ENCODE measurements around the gene TBC1D5.
"Not testable (repeated sequence)": the region's sequence is repeated elsewhere in the genome, so short reads cannot be mapped to it uniquely, and the experiment has no call there.

Gene TBC1D5

DNA sequence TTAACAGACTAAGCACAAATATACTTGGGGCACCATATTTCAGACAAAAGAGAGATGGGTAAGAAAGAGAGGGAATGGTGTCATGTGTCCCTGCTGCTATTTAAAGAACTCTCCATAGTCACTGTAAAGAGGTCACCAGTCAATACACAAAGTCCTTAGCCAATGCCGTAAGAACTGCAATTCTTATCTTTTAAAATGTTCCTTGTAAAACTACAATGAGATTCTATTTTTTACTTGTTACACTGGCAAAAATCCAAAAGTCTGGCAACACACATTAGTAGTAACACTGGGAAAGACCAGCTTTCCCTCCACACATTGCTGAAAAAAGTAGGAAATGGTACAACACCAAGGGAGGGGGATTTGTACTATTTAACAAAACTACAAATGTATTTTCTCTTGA lies 189.4 kb downstream of the TBC1D5 start:
- Histone ChIP-seq H3K4me3 (ENCODE audit: low read depth in 1 of 2, low read length in 2 of 2) (no peak overlapping the region), H3K27me3 (ENCODE audit: control insufficient read depth in 1 of 2, insufficient read depth in 2 of 2, low read length in 2 of 2) (no peaks in the 10 kb centered on the region), H3K36me3 (ENCODE audit: insufficient read depth, low read length) (no peaks in the 10 kb centered on the region), H3K9me3 (ENCODE audit: low read length) (no peaks in the 10 kb centered on the region), H3K27ac (ENCODE audit: low read depth, low read length) (no peak overlapping the region), H3K4me1 (ENCODE audit: insufficient read depth, low read length) (peaks cover 14% of the 10 kb centered on the region), H3K9ac (ENCODE audit: low read length) (no peak overlapping the region)

- no peak overlapping the region for H3K4me3 ChIP-seq (ENCODE audit: low read depth in 1 of 2, low read length in 2 of 2)
- H3K9me3 ChIP-seq (ENCODE audit: low read length): no peaks in the 10 kb centered on the region
- no peak overlapping the region for H3K9ac ChIP-seq (ENCODE audit: low read length)
- no peak overlapping the region for H3K27ac ChIP-seq (ENCODE audit: low read depth, low read length)
- H3K36me3 ChIP-seq (ENCODE audit: insufficient read depth, low read length): no peaks in the 10 kb centered on the region
- H3K27me3 ChIP-seq (ENCODE audit: control insufficient read depth in 1 of 2, insufficient read depth in 2 of 2, low read length in 2 of 2): no peaks in the 10 kb centered on the region
- peaks cover 14% of the 10 kb centered on the region for H3K4me1 ChIP-seq (ENCODE audit: insufficient read depth, low read length)
Observed at GRCh38 chr3:17552351-17552750, 190.1 kb downstream of the TBC1D5 start.

- H3K36me3 ChIP-seq (ENCODE audit: insufficient read depth, low read length): no peaks in the 10 kb centered on the region
- H3K9me3 ChIP-seq (ENCODE audit: low read length): no peaks in the 10 kb centered on the region
- H3K4me3 ChIP-seq (ENCODE audit: low read depth in 1 of 2, low read length in 2 of 2): no peak overlapping the region
- H3K9ac ChIP-seq (ENCODE audit: low read length): no peak overlapping the region
- peaks cover 14% of the 10 kb centered on the region for H3K4me1 ChIP-seq (ENCODE audit: insufficient read depth, low read length)
- H3K27ac ChIP-seq (ENCODE audit: low read depth, low read length): no peak overlapping the region
- no peaks in the 10 kb centered on the region for H3K27me3 ChIP-seq (ENCODE audit: control insufficient read depth in 1 of 2, insufficient read depth in 2 of 2, low read length in 2 of 2)
Observed at GRCh38 chr3:17551895-17552294, 190.5 kb downstream of the TBC1D5 start.

DNA sequence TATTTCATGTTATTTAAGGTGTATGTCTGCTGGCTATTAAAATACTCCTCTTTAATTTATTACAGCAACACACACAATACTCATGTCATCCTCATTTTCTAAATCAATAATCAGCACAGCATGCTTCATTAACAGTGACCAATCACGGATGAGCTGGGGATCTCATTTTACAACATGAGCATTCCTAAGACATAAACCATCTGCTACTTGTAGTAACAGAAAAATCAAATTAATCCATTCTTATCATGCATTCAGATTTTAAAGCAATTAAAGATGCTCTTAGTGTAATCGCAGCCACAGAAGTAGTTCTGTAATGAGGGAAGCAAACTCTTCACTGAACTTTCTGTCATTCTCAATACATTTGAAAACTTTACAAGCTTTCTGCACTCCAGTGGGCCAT lies 191.1 kb downstream of the TBC1D5 start:
- Histone ChIP-seq H3K27me3 (ENCODE audit: control insufficient read depth in 1 of 2, insufficient read depth in 2 of 2, low read length in 2 of 2) (no peaks in the 10 kb centered on the region), H3K9me3 (ENCODE audit: low read length) (no peaks in the 10 kb centered on the region), H3K27ac (ENCODE audit: low read depth, low read length) (no peak overlapping the region), H3K36me3 (ENCODE audit: insufficient read depth, low read length) (no peaks in the 10 kb centered on the region), H3K4me1 (ENCODE audit: insufficient read depth, low read length) (peaks cover 14% of the 10 kb centered on the region), H3K4me3 (ENCODE audit: low read depth in 1 of 2, low read length in 2 of 2) (no peak overlapping the region), H3K9ac (ENCODE audit: low read length) (no peak overlapping the region)

- Histone ChIP-seq H3K36me3 (ENCODE audit: insufficient read depth, low read length) (no peaks in the 10 kb centered on the region), H3K4me1 (ENCODE audit: insufficient read depth, low read length) (peaks cover 14% of the 10 kb centered on the region), H3K4me3 (ENCODE audit: low read depth in 1 of 2, low read length in 2 of 2) (no peak overlapping the region), H3K9me3 (ENCODE audit: low read length) (no peaks in the 10 kb centered on the region), H3K9ac (ENCODE audit: low read length) (no peak overlapping the region), H3K27ac (ENCODE audit: low read depth, low read length) (no peak overlapping the region), H3K27me3 (ENCODE audit: control insufficient read depth in 1 of 2, insufficient read depth in 2 of 2, low read length in 2 of 2) (no peaks in the 10 kb centered on the region)
Observed at GRCh38 chr3:17550624-17551023, 191.8 kb downstream of the TBC1D5 start.

DNA sequence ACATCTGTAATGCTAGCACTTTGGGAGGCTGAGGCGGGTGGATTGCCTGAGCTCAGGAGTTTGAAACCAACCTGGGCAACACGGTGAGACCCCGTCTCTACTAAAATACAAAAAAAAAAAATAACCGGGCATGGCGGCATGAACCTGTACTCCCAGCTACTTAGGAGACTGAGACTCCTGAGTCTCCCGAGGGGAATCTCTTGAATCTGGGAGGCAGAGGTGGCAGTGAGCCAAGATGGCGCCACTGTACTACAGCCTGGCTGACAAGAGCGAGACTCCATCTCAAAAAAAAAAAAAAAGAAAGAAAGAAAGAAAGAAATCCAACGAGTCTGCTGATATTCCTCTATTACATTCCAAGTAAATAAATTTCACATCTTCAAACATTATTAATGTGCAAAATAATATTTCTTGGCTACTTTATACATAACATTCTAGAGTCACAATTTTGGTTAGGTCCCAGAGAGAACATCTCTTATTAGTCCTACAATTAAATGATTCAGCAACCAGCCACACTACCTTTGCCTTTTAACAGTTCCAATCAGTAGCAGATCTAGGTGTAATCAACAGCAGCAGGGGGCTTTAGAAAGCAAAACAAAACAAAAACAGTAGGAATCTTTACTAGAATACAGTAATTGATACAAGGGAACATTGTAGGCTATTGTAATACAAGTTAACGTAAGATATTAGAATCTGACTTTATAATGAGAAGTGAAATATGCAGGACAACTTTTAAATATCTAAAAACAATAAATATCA lies 195.8 kb downstream of the TBC1D5 start:
- Histone ChIP-seq H3K9me3 (ENCODE audit: low read length) (no peaks in the 10 kb centered on the region), H3K27ac (ENCODE audit: low read depth, low read length) (no peak overlapping the region), H3K27me3 (ENCODE audit: control insufficient read depth in 1 of 2, insufficient read depth in 2 of 2, low read length in 2 of 2) (no peaks in the 10 kb centered on the region), H3K9ac (ENCODE audit: low read length) (no peak overlapping the region), H3K4me3 (ENCODE audit: low read depth in 1 of 2, low read length in 2 of 2) (no peak overlapping the region), H3K36me3 (ENCODE audit: insufficient read depth, low read length) (no peaks in the 10 kb centered on the region), H3K4me1 (ENCODE audit: insufficient read depth, low read length) (peaks cover 2% of the 10 kb centered on the region)

GRCh38 chr3:17544632-17545031 lies 197.8 kb downstream of the TBC1D5 start:
- Histone ChIP-seq H3K4me1 (ENCODE audit: insufficient read depth, low read length) (no peaks in the 10 kb centered on the region), H3K27me3 (ENCODE audit: control insufficient read depth in 1 of 2, insufficient read depth in 2 of 2, low read length in 2 of 2) (no peaks in the 10 kb centered on the region), H3K4me3 (ENCODE audit: low read depth in 1 of 2, low read length in 2 of 2) (no peak overlapping the region), H3K36me3 (ENCODE audit: insufficient read depth, low read length) (no peaks in the 10 kb centered on the region), H3K9ac (ENCODE audit: low read length) (no peak overlapping the region), H3K27ac (ENCODE audit: low read depth, low read length) (no peak overlapping the region), H3K9me3 (ENCODE audit: low read length) (no peaks in the 10 kb centered on the region)

GRCh38 chr3:17542591-17542990 lies 199.8 kb downstream of the TBC1D5 start:
- no peak overlapping the region for H3K27ac ChIP-seq (ENCODE audit: low read depth, low read length)
- H3K4me1 ChIP-seq (ENCODE audit: insufficient read depth, low read length): no peaks in the 10 kb centered on the region
- H3K36me3 ChIP-seq (ENCODE audit: insufficient read depth, low read length): no peaks in the 10 kb centered on the region
- no peaks in the 10 kb centered on the region for H3K9me3 ChIP-seq (ENCODE audit: low read length)
- no peaks in the 10 kb centered on the region for H3K27me3 ChIP-seq (ENCODE audit: control insufficient read depth in 1 of 2, insufficient read depth in 2 of 2, low read length in 2 of 2)
- no peak overlapping the region for H3K9ac ChIP-seq (ENCODE audit: low read length)
- no peak overlapping the region for H3K4me3 ChIP-seq (ENCODE audit: low read depth in 1 of 2, low read length in 2 of 2)

GRCh38 chr3:17539436-17539835 lies 203.0 kb downstream of the TBC1D5 start:
- Histone ChIP-seq H3K27me3 (ENCODE audit: control insufficient read depth in 1 of 2, insufficient read depth in 2 of 2, low read length in 2 of 2) (no peaks in the 10 kb centered on the region), H3K4me1 (ENCODE audit: insufficient read depth, low read length) (peaks cover 10% of the 10 kb centered on the region), H3K27ac (ENCODE audit: low read depth, low read length) (no peak overlapping the region), H3K36me3 (ENCODE audit: insufficient read depth, low read length) (no peaks in the 10 kb centered on the region), H3K9ac (ENCODE audit: low read length) (no peak overlapping the region), H3K4me3 (ENCODE audit: low read depth in 1 of 2, low read length in 2 of 2) (no peak overlapping the region), H3K9me3 (ENCODE audit: low read length) (no peaks in the 10 kb centered on the region)

DNA sequence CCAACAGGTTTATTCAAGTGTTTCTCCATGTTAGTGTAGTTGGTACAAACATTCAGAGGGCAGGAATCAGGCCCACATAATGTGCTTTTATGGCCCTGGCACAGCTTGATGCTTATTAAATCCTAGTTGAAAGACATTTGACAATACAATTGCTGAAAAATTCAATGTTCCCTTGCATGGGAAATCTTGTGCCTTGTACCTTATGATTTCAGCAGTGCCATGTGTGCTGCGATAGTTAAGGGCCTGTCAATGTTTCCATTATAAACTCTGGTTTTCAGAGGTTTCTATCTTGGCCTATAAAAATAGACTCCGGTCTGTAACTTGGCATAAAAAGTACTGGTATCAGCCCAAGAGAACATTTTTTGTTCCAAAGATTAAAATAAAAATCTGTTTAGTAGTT lies 207.2 kb downstream of the TBC1D5 start:
- no peak overlapping the region for H3K4me3 ChIP-seq (ENCODE audit: low read depth in 1 of 2, low read length in 2 of 2)
- no peak overlapping the region for H3K9ac ChIP-seq (ENCODE audit: low read length)
- H3K27me3 ChIP-seq (ENCODE audit: control insufficient read depth in 1 of 2, insufficient read depth in 2 of 2, low read length in 2 of 2): no peaks in the 10 kb centered on the region
- peaks cover 10% of the 10 kb centered on the region for H3K4me1 ChIP-seq (ENCODE audit: insufficient read depth, low read length)
- no peak overlapping the region for H3K27ac ChIP-seq (ENCODE audit: low read depth, low read length)
- H3K9me3 ChIP-seq (ENCODE audit: low read length): no peaks in the 10 kb centered on the region
- H3K36me3 ChIP-seq (ENCODE audit: insufficient read depth, low read length): no peaks in the 10 kb centered on the region

DNA sequence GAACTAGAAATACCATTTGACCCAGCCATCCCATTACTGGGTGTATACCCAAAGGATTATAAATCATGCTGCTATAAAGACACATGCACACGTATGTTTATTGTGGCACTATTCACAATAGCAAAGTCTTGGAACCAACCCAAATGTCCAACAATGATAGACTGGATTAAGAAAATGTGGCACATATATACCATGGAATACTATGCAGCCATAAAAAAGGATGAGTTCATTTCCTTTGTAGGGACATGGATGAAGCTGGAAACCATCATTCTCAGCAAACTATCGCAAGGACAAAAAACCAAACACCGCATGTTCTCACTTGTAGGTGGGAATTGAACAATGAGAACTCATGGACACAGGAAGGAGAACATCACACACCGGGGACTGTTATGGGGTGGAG lies 210.0 kb downstream of the TBC1D5 start:
- H3K27me3 ChIP-seq (ENCODE audit: control insufficient read depth in 1 of 2, insufficient read depth in 2 of 2, low read length in 2 of 2); H3K4me3 ChIP-seq (ENCODE audit: low read depth in 1 of 2, low read length in 2 of 2); H3K36me3 ChIP-seq (ENCODE audit: insufficient read depth, low read length); H3K9me3 ChIP-seq (ENCODE audit: low read length); H3K9ac ChIP-seq (ENCODE audit: low read length); H3K4me1 ChIP-seq (ENCODE audit: insufficient read depth, low read length); H3K27ac ChIP-seq (ENCODE audit: low read depth, low read length): not testable (repeated sequence)

GRCh38 chr3:17529677-17530076 lies 212.8 kb downstream of the TBC1D5 start:
- Histone ChIP-seq H3K4me3 (ENCODE audit: low read depth in 1 of 2, low read length in 2 of 2) (no peak overlapping the region), H3K27me3 (ENCODE audit: control insufficient read depth in 1 of 2, insufficient read depth in 2 of 2, low read length in 2 of 2) (no peaks in the 10 kb centered on the region), H3K36me3 (ENCODE audit: insufficient read depth, low read length) (no peaks in the 10 kb centered on the region), H3K9me3 (ENCODE audit: low read length) (no peaks in the 10 kb centered on the region), H3K9ac (ENCODE audit: low read length) (no peak overlapping the region), H3K4me1 (ENCODE audit: insufficient read depth, low read length) (no peaks in the 10 kb centered on the region), H3K27ac (ENCODE audit: low read depth, low read length) (no peak overlapping the region)

All from muscle layer of colon (tissue), 2 donors.